ENCODE data around the gene LLGL1.

GRCh38 chr17:18238299-18238698 is 12.9 kb downstream of the LLGL1 start:
- TF ChIP-seq CTCF (conservative IDR thresholded peaks at IDR 0.05 in 1 of 2, IDR thresholded peaks at IDR 0.05 in 1 of 2; ENCODE audit: extremely low read depth in 1 of 2, insufficient read depth in 1 of 2, low read depth in 1 of 2, low read length in 2 of 2) (no peak), EZH2 (IDR thresholded peaks at IDR 0.05; ENCODE audit: borderline replicate concordance, low read length) (no peak)

All from mammary epithelial cell (primary cell).